GM12891 (cell line): ENCODE measurements around the gene RABIF.

Experiments
- PAX5 ChIP-seq: IDR thresholded peaks from 2 replicates; pipeline ENCODE4 v1.6.1; 2011; ENCODE audit warnings: low read length, moderate library complexity, mild to moderate bottlenecking; ENCODE audit not compliant: insufficient read depth, severe bottlenecking
- POLR2A ChIP-seq: IDR thresholded peaks from 2 replicates; pipeline ENCODE4 v1.6.1; 2011; ENCODE audit warnings: low read depth, low read length, control low read depth
- POLR2AphosphoS5 ChIP-seq: IDR thresholded peaks from 2 replicates; pipeline ENCODE4 v1.6.1; 2011; ENCODE audit warnings: low read depth, low read length, control low read depth
- SPI1 ChIP-seq: IDR thresholded peaks from 2 replicates; pipeline ENCODE4 v1.6.1; 2011; ENCODE audit warnings: low read depth, low read length, control low read depth
- TAF1 ChIP-seq: IDR thresholded peaks from 2 replicates; pipeline ENCODE4 v1.6.1; 2011; ENCODE audit warnings: low read depth, low read length, control low read depth

DNA sequence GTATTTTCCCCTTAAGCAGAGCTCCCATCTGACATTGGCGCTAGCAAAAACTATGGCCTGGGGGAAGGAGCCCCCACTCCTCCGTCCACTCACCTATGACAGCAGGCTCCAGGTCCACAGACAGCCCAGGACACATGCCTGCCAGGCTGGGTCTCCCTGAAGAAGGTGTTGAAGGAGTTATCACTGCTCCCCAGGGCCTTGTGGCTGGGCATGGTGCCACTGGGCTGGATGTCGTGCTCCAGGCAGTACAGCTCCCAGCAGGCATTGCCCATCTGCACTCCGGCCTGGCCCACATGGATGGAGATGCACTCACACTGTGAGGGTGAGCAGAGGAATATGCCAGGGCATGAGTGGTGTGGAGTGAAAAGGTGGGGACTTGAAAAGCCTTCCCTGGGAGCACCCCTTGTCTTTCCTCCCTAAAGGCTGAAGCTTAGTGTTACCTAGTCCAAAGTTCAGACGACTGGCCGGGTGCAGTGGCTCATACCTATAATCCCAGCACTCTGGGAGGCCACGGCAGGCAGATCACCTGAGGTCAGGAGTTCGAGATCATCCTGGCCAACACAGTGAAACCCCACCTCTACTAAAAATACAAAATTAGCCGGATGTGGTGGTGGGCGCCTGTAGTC lies 30.0 kb downstream of the RABIF start:
- TF ChIP-seq POLR2AphosphoS5 (no peak), TAF1 (no peak), POLR2A (no peak), SPI1 (no peak), PAX5 (no peak)
